ENCODE measurements around the gene ARHGEF39.
"Not testable (repeated sequence)": the region's sequence is repeated elsewhere in the genome, so short reads cannot be mapped to it uniquely, and the experiment has no call there.

The ARHGEF39 gene

DNA sequence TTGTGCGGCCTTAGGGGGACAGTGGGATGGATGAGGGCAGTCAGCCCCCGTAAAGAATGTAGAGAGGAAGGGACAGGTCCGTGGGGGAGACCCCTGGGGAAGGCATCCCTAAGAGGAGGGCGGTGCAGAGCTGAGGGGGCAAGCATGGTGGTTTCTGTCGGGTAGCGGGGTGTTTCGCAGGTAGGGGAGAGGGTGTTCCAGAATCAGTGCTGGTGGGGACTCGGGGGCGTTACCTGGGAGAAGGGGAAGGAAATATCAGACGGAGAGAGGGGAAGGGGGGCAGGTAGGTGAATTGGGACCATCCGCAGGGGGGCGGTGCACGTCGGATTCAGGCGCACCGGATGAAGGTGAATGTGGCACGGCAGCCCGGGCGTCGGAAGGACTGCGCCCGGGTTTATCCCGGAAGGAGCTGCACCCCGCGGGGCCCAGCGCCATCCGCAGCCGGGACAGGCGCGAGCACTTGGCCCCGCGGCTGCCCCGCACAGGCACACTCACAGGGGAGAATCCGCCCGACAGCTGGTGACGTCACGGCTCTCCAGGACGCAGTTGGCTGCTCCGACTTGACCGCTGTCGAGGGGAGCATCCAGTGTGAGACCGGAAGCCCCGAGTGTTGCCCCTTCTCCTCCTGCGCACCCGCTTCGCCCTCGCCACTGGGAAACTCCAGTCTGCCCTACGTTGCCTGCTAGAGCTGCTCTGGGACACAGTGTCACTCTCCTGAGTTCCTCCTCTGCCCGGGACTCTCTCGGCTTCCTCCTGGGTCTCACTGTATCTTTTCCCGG is 48.1 kb downstream of the ARHGEF39 start:
- DNase-seq = no peak

DNA sequence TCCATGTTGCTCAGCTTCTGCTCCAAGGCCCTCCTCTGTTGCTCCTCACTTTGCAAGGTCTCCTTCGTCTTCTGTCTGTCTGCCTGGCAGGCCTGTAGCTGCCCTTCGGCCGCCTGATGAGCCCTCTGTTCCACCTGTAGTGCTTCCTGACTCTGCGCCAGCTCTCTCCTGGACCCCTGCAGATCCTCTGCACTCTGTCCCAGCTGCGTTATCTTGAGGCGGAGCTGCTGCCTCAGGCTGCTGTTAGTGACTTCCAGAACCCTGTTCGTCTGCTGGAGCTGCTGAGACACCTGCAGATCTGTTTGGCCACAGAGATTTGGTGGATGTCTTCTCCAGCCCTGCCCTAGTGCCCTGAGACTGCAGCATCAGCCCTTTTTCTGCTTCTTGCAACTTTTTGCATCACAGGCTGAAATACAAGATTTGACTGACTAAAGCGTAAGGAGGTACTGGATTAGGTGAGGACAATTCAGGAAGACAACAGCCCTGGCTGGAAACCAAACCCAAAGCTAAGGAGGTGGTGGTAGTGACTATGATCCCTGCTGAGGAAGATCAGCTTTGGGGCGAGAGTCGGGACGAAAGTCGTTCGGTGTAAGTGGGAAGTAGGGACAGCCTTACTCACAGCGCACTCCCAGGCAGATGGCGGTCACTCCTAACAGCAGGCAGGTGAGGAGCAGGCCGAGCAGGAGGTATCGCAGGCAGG is 48.9 kb downstream of the ARHGEF39 start:
- no peak for DNase-seq

DNA sequence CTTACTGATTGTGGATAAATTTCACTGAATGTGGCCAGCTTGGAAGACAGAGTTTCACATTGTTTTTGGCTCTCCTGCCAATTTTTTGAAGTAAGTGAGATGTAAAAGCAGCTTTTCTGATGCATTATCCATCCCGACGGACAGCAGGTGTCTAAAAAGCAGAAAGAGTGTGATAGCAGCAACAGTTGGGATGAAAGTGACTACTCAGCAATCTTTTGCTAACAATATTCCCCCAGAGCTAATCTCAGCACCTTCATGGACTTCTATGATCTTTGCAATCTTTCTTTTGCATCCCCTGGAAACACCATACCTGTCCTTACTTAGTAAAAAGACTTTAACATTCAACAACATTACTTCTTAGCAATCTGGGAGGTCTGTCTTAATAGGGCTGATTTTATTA is 52.2 kb downstream of the ARHGEF39 start:
- no peak for DNase-seq

DNA sequence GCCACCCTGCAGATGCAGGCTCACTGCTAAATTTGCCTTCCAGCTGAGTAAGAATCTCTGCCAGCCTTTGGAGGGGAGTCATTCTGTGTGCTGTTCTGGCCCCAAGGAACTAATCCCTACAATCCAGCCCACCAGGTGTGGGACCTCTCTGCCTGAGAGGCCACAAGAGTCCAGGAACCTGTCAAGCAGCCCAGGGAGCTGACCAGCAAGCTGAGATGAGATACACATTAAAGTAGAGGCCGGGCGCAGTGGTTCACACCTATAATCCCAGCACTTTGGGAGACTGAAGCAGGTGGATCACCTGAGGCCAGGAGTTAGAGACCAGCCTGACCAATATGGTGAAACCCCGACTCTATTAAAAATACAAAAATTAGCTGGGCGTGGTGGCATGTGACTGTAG is 52.9 kb downstream of the ARHGEF39 start:
- not testable (repeated sequence) for DNase-seq

DNA sequence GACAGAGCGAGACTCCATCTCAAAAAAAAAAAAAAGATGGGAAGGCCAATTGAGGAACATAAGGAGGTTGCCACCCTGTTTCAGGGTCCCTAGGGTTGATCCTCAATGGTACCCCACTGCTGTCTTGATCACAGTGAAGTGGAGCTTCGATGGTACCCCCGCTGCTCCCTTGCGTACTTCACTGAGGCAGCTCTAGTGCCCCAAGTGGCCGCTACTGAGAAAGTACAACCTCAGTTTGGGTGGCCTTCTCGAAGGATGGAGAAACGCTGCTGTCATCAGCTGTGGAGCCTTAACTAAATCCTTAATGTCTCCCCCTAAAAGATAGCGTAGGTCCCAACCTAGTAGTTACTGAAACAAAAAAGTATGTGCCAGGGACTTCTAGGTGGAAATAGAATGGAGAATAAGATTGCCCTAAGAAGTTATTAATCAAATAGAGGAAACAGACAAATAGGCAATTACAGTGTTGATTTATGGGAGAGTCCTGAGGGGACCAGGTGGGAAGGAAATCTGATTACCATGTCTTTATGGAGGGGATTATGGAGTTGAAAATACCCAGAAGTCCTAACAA is 53.7 kb downstream of the ARHGEF39 start:
- DNase-seq = no peak

DNA sequence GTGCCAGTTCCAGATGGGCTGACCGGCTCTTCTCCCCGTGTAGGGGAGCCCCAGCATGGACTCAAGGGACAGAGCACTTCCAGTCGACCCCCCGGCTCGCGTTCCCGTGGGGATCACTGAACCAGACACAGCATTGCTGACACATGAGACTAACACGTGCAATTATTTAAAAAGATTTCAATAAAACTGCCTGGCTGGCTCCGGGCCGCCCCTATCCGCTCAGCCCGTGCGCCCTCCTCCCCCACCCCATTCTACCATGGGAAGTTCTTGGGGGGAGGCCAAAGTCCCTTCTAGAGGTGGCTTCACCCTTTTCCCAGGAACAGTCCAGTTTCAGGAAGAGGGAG is 55.2 kb downstream of the ARHGEF39 start:
- DNase-seq = no peak

Measured in NCI-H1417 treated with DMSO at 0.1 percent for 48 hours (cell line).